CD4-positive, alpha-beta T cell treated with Interleukin-21 for 1 hour (primary cell): ENCODE measurements around the gene VWA1.
"Not testable (repeated sequence)": the region's sequence is repeated elsewhere in the genome, so short reads cannot be mapped to it uniquely, and the experiment has no call there.

ENCODE experiments used
- DNase-seq: peaks from one replicate; pipeline ENCODE4 v3.0.0-alpha.2; 2020

VWA1 gene

DNA sequence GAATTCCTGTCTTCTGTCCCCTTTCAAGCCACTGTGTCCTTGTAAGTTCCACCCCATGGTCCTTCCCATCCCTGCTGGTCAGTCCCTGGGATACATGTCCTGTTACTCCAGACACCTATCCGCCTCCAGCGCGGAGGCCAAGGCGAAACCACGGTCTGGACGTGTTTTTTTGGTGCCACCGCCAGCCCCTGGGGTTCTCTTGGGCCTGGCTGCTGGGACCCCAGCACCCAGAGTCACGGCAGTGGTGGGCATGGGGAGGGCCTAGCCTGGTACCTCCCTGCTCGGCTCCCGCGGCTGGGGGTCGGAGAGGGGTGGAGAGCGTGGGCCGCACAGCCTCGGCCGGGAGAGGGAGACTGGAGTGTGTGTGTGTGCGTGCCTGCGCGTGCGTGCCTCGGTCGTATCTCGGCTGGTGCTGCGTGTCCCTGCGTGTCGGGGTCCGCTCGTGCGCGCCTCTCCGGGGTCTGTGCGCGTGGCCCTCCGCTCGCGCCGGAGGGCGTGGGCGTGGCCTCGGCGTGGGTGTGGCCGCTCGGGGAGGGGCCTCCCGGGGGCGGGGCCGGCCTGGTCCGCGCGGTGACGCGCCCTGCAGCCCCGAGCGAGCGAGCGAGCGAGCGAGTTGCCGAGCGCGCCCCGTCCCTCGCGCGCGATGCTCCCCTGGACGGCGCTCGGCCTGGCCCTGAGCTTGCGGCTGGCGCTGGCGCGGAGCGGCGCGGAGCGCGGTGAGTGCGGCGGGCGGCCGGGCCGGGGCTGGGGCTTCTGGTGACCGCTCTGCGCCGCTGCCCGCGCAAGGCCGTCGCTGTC, at the start of gene VWA1:
TSS of gene VWA1 (plus strand) at position 585 of the 798 bp plus-strand sequence. CDS start at position 644, 59 bp downstream.
- peak; percentile 61 for DNase-seq

DNA sequence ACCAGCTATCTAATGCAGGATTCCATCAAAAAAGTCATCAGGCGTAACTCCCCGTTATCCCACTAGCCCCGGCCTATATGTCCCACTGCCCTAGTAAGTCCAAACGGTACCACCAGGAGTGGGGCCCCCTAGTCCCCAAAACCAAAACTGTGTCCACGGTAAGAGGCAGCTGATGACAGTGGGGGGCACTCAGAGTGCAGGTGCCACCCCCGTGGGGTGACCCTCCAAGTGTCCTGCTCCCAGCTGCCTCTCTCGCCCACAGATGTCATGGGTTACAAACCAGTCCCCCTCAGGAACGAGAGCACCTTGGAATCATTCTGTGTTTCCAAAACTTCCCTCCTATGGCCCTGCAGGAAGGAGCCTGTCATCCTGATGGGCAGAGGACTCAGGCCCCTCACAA, 49.6 kb upstream of the VWA1 start:
- no peak for DNase-seq

DNA sequence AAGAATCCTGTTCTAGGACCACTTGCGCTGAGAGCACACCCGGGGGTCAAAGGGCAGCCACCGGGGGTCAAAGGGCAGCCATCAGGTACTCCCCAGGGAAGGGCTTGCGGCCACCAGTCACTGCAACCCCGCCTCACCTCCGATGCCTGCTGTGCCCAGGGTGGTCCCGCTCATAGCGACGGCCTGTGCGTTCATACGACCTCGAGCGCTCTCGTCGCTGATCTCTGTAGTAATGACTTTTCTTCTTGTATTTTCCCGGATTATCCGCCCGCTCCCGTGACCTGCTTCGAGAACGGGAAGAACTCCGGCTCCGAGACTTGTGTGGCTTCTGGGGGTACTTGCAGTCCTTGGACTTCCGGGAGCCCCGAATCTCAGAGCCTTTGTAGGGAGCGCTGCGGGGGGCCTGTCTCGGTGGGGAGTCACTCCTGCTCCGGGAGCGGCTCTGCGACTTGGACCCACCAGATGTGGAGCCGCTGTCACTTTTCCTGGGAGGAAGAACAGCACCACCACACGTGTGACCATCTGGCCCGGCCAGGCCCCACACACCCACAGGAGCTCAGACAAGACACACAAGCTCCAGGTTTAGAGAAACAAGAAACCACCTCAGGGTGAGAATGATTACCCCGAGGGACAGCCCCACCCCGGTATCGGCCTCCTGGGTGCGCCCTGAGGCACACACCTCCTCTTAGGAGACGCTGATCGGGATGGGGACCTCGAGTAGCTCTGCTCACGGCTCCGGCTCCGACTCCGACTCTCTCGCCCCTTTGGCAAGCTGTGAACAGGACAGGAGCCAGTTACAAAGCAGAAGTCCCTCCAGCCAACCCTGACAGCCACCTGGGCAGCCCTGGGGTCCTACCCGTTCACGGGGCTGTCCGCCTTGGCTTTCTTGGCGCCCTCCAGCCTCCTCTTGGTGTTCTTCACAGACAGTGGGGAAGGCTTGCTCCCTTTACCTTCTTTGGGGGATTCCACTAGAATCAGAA, 48.1 kb upstream of the VWA1 start:
- DNase-seq = no peak

DNA sequence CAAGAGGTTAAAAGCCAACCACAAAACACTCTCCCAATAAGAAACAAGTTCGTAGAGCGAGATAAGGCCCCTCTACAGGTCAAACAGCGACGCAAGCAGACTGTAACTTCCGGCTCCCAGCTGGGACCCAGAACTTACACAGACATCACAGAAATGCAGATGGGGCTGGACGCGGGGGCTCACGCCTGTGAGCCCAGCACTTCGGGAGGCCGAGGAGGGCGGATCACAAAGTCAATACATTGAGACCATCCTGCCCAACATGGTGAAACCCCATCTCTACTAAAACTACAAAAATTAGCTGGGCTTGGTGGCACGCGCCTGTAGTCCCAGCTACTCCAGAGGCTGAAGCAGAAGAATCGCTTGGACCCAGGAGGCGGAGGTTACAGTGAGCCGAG, 47.4 kb upstream of the VWA1 start:
- no peak for DNase-seq

GRCh38 chr1:1390675-1391074, 44.8 kb upstream of the VWA1 start:
- DNase-seq = no peak

GRCh38 chr1:1391225-1391624, 44.3 kb upstream of the VWA1 start:
- DNase-seq = no peak

DNA sequence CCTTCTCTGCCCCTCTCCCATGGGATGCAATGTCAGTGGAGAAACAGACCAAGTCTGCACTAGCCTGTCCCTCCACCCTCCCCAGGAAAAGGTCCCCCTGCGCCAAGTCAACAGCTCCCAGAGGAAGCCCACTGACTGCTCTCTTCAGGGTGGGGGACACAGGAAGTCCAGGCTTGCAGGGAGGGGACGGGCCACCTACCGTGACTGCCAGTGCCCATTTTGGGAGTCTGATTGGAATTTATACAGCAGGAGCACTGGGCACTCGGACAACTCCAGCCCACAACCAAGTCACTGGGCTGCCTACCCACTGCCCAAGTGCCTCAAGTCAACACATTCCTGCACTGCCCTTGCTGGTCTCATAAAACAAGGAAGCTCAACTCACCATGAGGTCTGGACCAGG, 42.5 kb upstream of the VWA1 start:
- DNase-seq = no peak

- DNase-seq = no peak
Observed at GRCh38 chr1:1393428-1393827, 42.1 kb upstream of the VWA1 start.

GRCh38 chr1:1394116-1394515, 41.4 kb upstream of the VWA1 start:
- no peak for DNase-seq

DNA sequence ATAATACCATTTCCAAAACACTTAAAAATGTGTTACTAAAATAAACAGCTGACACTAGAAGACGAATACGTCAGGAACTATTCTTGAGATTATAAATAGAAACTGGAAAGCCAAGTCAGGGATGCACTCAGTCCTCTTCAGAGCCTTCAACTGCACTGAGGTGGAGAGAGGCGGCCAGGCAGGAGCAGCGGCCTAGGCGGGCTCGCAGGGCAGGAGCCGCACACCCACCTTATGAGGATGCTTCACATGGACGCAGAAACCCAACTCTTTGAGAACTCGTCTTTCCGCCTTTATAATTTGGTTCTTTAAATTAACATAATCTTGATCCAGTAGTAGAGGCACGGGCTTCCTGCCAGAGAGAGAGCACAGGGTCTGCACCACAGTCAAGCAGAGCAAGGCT, 40.3 kb upstream of the VWA1 start:
- DNase-seq = no peak

DNA sequence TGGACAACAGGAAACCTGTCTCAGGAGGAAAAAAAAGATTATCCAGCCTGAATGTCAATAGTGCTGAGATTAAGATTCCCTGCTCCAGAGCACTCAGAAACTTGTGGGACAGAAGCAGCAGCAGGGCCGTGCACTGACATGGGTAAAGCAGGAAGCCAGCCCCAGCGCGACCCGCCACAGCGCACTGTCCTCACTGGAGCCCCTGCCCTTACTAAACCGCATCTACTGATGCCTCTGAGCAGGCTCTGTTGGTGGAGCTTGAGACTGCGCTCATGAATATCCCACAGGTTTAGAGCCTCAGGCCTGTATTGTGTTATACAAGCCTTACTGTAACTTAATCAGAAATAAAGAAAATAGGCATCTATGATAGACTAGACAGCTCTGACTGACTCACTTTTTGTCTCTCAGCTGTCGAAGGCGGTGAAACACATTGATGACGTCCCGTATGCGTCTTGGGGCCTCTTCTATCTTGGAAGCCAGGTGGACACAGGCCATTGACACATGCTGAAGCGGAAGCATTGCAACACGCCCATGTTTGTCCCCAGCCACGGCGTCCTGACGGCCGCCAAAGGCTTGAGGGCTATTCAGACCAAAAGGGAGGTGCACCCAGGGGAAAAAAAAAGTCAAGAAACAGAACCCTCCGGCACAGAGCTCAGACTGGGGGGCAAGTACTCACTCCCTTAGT, 37.5 kb upstream of the VWA1 start:
- DNase-seq = no peak

- DNase-seq = no peak
Observed at GRCh38 chr1:1398677-1399186, 36.8 kb upstream of the VWA1 start.

DNA sequence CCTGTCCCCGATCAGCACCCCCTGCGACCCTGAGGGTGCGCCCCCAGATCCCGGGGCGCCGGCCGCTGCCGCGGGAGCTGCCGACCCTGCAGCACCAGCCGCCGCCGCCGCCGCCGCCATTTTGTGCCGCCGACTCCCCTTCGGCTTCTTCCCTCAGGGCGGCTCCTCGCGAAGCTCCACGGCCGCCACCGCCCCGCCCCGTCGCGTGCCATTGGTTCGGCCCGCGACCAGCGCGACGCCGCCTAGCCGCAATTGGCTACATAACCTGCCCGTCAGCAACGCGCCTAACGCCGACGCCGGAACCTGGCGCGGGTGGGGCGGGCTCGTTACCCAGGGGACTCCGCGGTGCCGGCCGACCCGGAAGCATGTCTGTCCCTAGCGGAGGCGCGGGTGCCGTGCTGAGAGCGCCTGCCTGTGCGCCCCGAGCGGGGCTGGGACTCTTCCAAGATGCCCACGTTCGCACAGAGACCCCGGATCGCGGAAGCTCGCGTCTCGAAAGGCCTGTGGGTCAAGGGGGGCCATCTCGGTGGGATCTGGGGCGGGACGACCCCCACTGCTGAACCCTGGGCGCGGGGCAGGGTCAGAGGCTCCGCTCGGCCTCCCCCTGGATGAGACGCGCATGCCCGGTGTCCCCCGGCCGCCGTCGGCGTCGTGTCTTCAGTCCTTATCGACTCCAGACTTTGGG, 36.2 kb upstream of the VWA1 start, which contains the start of gene CCNL2:
TSS of gene CCNL2 (minus strand) at position 149 of the 685 bp plus-strand sequence. CDS start at position 120, 29 bp downstream.
- peak; percentile 99 for DNase-seq

DNA sequence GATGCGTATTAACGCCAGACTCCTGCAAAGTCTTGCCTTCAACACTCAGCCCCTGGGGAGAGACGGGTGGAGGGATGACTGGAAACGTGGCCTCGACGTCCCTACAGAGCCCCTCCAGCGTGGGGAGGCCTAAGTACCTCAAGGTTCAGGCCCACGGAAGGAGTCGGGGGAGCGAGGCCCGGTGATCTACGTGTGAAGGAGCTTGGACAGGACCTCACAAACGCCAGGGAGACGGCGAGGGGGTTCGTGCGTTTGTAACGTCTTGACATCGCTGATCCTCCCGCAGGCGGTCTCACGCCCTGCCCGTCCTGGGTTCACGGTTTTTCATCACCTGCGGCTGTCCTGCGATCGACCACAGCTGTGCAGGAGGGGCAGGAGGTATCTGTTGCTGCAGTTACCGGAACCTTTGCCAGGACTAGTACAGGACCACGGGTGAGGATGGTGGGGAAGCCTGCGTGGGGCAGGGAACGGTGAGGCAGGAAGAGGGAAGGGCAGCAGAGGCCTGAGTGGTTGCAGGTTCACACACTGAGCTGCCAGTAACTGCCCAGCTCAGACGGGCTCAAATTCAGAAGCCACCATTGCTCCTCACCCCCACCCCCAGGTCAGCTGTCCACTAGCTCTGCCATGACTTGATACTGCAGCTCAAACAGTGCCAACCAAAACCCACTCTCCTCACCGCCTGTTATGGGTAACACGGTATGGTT, 35.5 kb upstream of the VWA1 start:
- no peak for DNase-seq

GRCh38 chr1:1400576-1401456, 34.7 kb upstream of the VWA1 start:
- no peak for DNase-seq

DNA sequence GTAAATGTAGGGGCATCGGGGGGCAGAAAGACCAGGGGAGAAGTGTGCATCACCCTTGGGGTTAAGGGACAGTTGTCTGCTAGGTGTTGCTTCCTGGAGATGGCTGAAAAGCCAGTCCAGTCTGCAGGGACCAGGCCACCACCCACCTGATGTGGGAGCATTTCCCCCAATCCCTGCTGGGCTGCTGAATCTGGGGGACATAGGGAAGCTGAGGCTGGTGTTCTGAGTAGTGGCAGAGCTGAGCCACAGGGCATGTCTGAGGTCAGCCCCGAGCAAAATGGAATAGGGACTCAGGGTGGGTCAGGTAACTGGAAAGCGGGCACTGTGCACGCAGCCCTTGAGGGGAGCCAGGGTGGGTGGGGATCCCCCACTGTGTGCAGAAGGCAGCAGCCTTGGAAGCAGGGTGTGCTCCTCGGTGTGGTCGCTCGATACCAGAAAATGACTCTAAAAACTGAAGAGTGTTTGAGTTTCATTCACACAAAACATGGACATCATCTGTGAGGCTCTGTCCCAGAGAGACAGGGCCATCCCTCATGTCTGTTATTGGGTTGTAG, 34.0 kb upstream of the VWA1 start:
- no peak for DNase-seq

DNA sequence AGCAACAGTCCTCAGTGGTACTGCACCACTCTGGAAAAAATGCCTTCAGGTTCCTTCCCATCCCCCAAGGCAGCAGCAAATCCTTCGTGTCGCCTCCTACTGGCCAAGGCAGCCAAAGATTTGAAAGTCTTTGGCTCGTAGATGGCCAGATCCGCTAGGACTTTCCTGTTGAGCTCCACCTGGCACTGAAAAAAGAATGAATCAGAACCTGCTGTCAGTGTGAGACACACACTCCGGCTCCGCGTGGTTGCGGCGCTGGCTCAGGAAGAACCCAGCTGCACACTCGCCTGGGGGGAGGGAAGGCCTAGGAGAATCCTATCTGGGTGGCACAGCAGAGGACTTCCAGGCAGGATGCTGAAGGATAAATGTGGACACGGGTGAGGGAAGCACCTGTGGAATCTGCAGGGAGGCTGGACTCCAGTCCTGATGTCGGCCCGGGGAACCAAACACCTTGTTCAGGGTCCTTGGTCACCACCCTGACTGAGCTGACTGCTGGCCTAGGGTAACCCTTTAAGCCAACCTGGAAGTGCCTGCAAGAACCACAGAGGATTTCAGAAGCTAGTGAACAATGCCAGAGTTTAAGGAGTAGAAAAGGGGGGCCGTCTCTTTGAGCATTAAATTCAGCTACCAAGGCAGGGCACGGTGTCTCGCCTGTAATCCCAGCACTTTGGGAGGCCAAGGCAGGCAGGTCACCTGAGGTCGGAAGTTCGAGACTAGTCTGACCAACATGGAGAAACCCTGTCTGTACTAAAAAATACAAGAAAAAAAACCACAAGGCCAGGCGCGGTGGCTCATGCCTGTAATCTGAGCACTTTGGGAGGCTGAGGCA, 33.2 kb upstream of the VWA1 start:
- DNase-seq = peak; percentile 41

GRCh38 chr1:1402901-1403392, 32.5 kb upstream of the VWA1 start:
- DNase-seq = not testable (repeated sequence)

- no peak for DNase-seq
Observed at GRCh38 chr1:1403653-1404052, 31.8 kb upstream of the VWA1 start.
